Gastrocnemius medialis (tissue), 4 donors: ENCODE data around the gene GARNL3.

Experiments
- POLR2A ChIP-seq, 2 donors: fragments of 450-650 bp; IDR thresholded peaks; one replicate each; pipeline ENCODE4 v1.6.1; 2017; ENCODE audit warnings: antibody characterized with exemption in 2 of 2, mild to moderate bottlenecking in 2 of 2, moderate library complexity in 2 of 2
- TF ChIP-seq, protein P1 (sequence below), 5 experiments: fragments of 450-650 bp in 3 of 5; fragments of 200-600 bp in 2 of 5; sonication (generic) in 2 of 5; IDR thresholded peaks in 4 of 5; conservative IDR thresholded peaks in 1 of 5; 1 replicate in 4 of 5; 2 replicates in 1 of 5; pipeline ENCODE4 v1.5.1; 2016 to 2019; ENCODE audit warnings: antibody characterized with exemption in 5 of 5, mild to moderate bottlenecking in 3 of 5, moderate library complexity in 3 of 5

- TF ChIP-seq, protein P1, sequence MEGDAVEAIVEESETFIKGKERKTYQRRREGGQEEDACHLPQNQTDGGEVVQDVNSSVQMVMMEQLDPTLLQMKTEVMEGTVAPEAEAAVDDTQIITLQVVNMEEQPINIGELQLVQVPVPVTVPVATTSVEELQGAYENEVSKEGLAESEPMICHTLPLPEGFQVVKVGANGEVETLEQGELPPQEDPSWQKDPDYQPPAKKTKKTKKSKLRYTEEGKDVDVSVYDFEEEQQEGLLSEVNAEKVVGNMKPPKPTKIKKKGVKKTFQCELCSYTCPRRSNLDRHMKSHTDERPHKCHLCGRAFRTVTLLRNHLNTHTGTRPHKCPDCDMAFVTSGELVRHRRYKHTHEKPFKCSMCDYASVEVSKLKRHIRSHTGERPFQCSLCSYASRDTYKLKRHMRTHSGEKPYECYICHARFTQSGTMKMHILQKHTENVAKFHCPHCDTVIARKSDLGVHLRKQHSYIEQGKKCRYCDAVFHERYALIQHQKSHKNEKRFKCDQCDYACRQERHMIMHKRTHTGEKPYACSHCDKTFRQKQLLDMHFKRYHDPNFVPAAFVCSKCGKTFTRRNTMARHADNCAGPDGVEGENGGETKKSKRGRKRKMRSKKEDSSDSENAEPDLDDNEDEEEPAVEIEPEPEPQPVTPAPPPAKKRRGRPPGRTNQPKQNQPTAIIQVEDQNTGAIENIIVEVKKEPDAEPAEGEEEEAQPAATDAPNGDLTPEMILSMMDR (IDR thresholded peaks at IDR 0.05 in 4 of 5, conservative IDR thresholded peaks at IDR 0.05 in 1 of 5): no peak
- no peak for TF ChIP-seq POLR2A (IDR thresholded peaks at IDR 0.05)
Measured at GRCh38 chr9:127280880-127281660, 16.5 kb downstream of the GARNL3 start.
